ENCODE measurements around the gene IL9.
"Not testable (repeated sequence)": the region's sequence is repeated elsewhere in the genome, so short reads cannot be mapped to it uniquely, and the experiment has no call there.

Gene IL9

DNA sequence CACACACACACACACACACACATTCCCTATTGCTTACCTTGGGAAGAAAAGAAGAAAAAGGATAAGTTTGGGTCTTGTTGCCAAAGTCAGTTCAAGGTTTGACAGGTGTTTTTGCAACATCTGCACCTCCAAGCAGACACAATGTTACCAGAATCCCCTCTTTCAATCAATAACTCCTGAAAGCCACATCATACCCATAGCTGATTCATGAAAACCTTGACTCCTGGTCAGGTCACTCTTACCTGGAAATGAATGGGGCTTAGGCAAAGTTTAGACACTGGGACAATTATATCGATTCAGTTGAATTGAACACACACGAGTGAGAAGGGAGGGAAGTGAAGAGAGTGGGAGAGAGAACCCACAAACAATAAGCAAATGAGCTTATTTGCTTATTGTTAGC lies 27.0 kb downstream of the IL9 start:
- DNase-seq (ENCODE audit: low spot score), result no peak

DNA sequence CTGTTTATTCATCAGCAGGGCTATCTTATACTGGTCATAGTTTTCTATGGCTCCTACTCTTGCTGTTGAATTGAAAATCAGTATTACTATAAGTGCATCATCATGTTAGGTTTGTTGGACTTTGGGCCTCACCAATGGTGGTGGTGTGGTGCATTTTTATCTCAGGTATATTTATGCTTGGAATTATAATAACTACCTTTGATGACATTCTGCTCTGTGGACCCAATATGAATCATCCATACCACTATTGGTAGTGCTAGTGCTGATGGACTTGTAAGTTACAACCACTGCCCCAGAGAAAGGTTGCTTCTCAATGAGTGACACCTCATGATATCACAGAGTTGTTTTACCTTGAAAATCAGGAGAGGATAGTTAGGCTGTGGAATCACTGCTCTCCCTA lies 28.0 kb downstream of the IL9 start:
- no peak for DNase-seq (ENCODE audit: low spot score)

DNA sequence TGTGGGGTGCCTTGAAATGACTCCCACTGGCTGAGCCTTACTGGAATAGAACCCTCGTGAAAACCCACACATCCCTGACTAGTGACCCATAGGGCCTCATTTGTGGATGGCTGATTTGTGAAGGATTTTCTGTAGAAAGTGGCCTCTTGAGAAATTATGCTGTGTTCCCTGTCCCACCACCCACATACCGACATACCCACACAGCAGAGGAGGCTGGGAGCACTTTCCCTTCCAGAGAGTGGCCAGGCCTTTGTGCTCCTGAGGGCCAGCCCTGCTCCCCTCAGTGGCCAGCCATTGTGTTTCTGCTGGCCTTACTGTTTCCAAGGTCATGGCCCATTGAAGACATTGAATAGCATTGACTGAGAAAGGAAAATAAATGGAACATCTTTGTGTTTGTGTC lies 29.6 kb downstream of the IL9 start:
- no peak for DNase-seq (ENCODE audit: low spot score)

DNA sequence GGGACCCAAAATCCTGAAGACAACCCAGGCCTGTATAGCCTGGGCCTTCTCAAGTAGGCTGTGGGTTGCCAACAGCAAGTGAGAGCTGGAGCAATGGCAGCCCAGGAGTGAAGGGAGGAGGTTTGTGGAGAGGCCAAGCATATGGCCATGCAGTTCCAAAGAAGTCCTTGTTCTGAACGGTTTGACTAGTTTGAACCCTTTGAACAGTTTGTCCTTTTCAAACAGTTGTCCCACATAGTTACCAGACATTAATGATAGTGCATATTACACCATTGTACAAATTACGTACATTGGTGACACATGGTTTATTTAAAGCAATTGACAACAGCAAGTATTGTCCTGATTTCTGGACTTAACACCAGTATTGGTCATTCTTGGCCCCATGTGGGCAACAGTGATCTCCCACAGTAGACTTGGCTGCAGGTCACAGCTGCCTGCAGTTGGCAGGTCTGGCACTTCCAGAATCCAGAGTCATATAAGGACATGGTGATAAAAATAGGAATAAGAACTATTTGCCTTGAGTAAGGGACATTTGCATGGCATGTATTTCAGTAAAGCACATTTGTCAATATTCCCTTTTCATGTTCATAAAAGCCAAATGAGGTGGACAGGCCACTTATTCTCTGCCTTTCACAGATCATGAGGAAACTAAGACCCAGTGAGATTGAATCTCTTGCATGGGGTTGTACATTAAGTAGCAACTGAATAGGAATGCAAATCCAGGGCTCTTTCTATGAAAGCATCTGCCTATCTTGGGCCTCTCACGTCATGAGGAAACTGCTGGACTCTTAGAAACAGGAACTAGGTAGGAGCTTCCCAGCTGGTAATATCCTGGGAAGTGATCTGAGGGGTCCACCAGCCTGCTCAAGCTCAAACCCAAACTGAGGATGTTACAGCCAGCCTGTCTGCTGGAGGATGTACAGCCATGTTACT lies 30.9 kb downstream of the IL9 start:
- DNase-seq (ENCODE audit: low spot score), result no peak

DNA sequence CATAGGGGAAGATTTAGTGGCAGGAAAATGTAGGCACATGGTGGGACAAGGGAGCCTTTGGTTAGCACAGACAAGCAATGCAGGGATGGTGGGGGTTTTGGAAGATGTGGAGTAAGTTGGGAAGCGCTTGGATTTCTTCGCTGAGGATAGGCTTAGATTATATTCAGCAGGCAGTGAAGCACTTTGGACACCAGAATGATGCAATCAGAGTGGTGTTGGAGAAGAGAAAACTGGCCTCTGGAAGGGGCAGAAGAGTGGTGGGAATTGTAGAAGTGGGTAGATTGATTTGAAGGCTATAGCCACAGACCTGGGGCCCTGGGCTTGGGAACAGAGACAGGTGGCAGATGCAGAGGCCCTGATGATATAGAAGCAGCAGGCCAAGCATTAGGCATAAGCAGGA lies 32.9 kb downstream of the IL9 start:
- no peak for DNase-seq (ENCODE audit: low spot score)

DNA sequence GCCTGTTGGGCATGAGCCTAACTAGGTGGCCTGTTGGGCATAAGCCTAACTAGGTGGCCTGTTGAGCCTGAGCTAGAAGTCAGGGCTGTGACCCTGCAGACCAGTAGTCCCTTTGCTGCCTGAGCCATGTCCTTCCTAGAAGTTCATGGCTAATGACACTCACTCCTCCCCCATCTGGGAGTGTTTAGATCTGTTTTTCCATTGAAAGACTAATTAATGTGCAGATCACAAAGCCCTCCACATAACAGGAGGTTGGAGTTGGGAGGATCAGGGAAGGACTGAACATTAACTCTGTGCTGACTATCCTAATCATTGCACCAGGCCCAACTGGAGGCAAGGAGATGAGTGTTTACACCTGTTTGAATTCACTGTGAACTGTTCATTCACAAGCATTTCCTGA lies 33.6 kb downstream of the IL9 start:
- no peak for DNase-seq (ENCODE audit: low spot score)

DNA sequence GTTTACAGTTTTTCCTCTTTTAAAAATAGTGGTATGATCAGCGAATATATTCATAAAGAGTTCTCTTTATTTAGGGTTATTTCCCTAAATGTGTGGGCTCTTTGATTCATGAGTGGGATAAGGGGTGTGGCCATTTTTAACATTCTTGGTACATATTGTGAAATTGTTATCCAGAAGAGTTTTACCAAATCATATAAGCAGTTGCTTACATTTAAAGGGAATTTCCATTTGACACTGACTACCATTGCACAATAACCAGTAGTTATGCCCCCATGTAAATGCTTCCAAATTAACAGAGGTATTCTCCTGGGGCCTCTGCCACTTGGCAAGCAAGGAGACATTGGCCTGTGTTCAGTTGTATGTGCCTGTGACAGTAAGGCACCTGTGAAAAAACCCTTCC lies 34.0 kb downstream of the IL9 start:
- DNase-seq (ENCODE audit: low spot score), result no peak

DNA sequence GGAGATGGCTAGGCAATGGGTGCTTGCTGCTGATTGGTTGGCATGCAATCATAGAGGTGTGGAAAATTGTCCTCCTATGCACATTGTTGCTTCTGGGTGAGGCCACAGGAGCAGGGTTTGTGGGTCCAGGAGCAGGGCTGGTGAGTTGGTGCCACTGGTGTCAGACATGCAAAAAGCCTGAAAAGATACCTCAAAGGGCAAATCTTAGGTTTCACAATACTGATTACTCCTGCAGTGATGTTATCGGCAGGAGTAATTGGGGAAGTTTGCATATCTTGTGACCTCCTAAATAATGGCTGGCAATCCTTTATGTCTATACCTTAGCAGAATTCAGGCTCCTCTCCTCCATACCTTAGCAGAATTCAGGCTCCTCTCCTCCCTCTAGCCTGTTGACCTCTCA lies 36.0 kb downstream of the IL9 start:
- no peak for DNase-seq (ENCODE audit: low spot score)

DNA sequence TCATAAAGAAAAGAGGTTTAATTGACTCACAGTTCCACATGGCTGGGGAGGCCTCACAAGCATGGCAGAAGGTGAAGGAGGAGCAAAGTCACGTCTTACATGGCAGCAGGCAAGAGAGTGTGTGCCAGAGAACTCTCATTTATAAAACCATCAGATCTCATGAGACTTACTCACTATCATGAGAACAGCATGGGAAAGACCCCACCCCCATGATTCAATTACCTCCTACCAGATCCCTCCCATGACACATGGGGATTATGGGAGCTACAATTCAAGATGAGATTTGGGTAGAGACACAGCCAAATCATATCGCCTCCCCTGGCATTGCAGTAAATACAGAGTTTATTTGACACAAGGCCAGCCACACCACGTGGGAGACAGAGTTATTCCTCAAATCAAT lies 36.5 kb downstream of the IL9 start:
- not testable (repeated sequence) for DNase-seq (ENCODE audit: low spot score)

DNA sequence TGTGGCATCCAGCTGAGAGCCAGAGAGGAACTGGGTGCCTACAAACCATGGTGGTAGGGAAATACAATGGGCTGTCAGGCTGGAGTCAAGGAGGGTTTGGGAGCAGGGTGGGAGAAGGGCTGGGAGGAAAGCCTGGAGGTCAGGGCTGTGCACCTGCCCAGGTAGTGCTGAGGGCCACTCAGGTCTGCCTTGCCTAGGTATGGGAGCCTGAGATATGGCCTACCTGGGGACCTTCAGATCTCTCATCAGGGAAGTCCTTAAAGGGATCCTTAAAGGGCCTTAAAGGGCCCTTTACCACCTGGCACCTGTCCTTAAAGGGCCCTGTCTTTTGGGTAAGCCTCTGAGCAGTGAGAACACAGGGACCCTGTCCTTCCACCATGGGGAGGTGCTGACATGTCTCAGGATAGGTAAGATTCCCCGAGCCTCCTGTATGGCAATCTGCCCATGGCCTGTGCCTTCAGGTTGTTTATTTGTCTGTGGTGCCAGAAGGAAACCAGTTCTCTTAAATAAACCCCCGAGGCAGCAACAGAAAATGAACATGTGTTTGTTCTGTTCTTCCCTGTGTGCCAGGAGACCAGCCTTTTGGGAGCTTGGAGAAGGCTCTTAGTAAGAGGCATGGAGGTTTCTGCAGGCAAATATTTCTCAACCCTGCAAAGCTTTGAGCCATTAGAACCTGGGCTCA lies 37.9 kb downstream of the IL9 start:
- DNase-seq (ENCODE audit: low spot score), result no peak

DNA sequence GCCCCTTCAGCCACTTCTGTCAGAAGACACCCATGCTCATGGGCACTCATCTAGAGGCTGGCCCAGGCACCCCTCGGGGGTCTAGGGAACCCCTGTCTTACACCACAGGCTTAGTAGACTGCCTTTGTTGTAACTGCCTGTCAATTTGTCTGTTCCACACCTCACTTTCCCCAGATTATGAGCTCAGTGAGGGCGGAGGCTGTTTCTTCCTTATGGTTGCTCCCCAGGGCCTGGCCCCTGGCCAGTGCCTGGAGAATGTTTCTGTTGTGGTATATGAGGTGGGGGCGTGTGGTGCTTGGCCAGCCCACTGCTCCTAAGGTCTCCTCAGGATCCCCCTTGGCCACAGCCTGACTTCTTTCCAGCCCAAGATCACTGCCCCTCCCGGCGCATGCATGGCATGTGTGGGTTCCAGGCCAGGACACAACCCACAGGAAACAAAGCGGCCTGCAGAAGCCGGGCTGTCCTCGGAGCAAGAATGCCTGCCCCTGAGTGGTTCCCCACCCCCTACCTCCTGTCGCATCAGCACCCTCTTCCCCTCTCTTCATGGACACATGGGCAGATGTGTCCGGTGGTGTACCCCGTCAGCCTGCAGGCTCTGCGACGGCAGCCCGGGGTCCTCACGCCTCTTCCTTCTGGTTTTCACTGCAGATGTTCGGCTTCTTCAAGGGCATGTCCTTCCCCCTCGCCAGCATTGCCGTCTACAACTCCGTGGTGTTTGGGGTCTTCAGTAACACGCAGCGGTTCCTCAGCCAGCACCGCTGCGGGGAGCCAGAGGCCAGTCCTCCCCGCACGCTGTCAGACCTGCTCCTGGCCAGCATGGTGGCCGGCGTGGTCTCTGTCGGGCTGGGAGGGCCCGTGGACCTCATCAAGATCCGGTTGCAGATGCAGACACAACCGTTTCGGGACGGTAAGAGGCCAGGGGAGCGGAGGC lies 43.5 kb downstream of the IL9 start:
- no peak for DNase-seq (ENCODE audit: low spot score)

DNA sequence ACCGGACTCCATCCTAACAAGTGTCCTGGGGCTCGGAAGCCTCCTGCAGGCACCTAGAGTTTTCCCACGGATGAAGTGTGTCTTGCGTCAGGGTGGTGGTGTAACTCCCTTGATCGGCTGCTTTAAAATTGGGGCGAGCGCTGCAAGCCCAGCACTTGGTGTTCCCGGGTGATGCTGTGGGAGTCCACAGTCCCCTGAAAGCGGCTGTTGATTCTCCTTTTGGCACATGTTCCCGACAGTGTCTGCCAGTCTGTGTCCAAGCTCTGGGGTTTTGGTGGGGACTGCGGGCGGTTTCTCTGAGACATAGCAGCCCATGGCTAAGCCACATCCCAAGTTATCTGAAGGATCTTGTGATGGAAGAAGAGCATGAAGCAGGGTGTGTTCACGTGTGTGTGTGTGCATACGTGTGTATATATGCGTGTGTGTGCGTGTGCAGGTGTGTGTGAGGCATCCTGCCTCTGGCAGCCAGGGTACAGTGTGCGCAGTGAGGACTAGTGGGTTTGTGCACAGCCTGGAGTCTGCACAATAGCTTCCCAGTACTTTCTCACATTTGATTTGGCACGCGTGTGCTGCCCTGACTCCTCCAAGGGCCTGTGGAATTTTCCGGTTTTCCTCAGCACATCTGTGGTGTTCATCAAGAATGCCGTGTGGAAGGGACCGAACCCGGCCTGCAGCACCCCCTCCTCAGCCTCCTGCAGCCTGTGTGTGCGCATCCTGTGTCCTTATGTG lies 44.3 kb downstream of the IL9 start:
- DNase-seq (ENCODE audit: low spot score), result no peak

DNA sequence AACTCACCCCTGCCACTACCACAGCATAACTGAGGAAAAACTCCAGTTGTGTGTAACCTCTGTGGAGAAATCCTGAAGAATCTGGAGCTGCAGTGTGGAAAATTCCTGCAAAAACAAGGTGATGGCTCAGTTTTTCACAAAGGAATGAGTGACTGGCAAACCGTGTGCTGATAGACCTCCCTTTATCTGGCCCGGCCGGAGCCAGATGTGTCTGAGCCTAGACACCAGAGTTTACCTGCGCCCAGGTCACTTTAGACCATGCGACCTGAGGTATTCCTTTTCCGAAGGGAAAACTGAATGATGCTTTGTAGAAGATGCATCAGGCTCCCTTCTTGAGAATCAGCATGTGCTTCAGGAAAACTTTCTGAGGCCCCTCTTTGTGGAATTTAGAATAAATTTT lies 45.0 kb downstream of the IL9 start:
- DNase-seq (ENCODE audit: low spot score), result no peak

DNA sequence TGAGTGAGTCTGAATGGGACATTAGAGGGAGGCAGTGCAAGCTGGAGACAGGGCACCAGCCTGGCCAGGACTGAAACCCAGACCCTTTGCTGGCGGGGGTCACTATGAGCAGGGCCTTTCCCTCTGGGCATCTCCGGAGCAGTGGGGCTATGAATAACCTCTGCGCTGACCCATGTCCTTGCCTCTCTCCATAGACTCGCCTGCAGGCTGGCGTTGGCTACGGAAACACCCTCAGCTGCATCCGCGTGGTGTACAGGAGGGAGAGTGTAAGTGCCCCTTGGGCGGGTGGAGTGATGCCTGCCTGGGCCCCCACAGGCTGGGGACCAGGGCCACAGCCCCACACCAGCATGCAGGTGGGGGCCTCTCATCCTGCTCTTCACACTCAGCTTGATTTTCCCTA lies 45.4 kb downstream of the IL9 start:
- no peak for DNase-seq (ENCODE audit: low spot score)

DNA sequence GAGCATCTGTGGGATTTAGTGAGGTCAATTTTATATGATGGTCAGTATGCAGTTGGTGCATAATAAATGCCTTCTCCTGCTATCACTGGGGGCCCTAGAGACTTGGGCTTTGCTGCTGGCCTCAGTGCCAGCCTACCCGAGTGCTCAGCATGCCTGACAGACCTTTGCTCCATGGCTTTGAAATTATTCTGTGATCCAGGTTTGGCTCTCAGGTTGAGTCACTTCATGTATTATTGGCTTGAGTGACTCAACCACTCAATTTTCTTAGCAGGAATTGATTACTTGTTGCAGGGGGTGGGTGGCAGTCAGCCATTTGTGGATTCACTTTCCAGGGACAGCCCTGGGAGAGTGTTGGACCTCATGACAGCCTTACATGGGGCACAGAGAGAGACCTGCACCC lies 47.7 kb downstream of the IL9 start:
- no peak for DNase-seq (ENCODE audit: low spot score)

DNA sequence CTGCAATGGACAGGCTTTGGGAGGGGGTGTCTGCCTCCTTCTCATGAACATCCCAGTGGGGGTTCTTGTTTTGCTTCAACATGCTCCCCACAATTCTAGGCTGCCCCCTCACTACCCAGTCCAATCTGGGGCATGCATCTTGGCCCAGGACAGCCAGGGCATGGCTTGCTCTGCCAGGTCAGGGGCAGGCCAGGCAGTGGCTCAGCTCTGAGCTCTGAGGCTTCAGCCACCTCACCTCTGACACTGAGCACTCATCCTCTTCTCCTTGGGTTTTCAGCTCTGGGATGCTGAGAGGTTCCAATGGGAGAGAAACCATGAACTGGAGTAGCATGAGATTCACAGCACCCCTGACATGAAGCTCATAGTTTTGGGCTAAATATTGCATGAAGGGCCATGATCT lies 49.3 kb downstream of the IL9 start:
- DNase-seq (ENCODE audit: low spot score), result no peak

DNA sequence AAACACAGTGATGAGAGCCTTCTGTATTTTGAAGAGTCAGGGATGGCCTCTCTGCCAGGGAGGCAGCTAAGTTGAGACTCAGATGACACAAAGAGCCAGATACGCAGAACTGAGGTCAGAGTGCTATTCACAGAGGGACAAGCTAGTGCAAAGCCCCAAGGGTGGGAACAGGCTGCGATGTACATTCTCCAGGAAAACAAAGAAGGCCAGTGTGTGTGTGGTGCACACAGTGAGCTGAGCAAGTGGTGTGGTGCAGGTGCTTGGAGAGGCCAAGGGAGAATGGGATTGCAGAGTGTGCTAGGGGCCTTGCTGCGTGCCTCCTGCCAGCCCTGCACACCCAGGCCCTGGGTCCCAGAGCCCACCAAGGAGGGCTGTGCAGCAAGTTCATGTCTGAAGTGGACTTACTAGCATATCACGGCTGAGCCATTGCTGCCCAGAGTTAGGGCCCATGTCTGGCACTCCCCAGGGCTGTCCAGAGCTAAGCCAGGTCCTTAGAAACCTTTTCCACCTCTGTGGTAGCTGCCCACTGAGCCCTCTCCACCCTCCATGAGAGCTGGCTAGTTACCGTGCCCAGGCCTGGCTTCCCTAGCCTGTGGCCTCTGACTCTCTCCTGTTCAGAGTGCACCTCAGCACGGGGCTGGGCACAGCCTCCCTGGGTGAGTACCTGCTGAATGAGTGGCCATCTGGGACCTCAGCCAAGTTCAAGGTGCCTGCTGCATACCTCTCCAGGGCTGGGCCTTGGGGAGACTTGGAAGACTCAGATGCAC lies 51.9 kb downstream of the IL9 start:
- DNase-seq (ENCODE audit: low spot score), result no peak

DNA sequence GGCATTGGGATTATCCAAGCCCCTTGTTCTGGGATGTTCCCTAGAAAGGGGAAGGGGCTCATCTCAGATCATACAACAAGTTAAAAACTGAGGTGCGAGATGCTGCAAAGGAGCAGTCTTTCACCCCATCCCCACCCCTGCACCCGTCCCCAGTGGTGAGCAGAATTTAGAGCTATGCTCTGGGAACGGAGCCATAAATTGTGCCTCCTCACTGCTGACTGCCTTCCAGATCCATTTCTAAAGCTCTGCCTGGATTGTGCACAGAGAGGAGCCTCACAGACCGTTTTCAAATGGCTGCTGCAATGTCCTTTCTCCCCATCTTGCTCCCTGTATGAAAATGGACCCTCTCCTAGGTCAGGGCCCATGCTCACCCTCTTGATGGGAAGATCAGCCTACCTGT lies 52.9 kb downstream of the IL9 start:
- no peak for DNase-seq (ENCODE audit: low spot score)

All from CD4-positive, alpha-beta T cell treated with Interleukin-6 at 100 ng/mL for 8 hours (primary cell).